ENCODE results near the gene CRP.
"Not testable (repeated sequence)": the region's sequence is repeated elsewhere in the genome, so short reads cannot be mapped to it uniquely, and the experiment has no call there.

Gene CRP

GRCh38 chr1:159714529-159714928 lies at the start of gene CRP:
TSS of gene CRP (minus strand) at chr1:159714589. CDS start at chr1:159714485, 104 bp downstream.
- DNase-seq: no peak

GRCh38 chr1:159763686-159764085 lies 49.3 kb upstream of the CRP start:
- DNase-seq: no peak

- no peak for DNase-seq
Observed at GRCh38 chr1:159756397-159756796, 42.0 kb upstream of the CRP start.

GRCh38 chr1:159755451-159756007 lies 41.1 kb upstream of the CRP start:
- no peak for DNase-seq

GRCh38 chr1:159753386-159753785 lies 39.0 kb upstream of the CRP start:
- no peak for DNase-seq

- no peak for DNase-seq
Observed at GRCh38 chr1:159752135-159752580, 37.8 kb upstream of the CRP start.

- no peak for DNase-seq
Observed at GRCh38 chr1:159751031-159751430, 36.6 kb upstream of the CRP start.

- no peak for DNase-seq
Observed at GRCh38 chr1:159750621-159751020, 36.2 kb upstream of the CRP start.

GRCh38 chr1:159749630-159750029 lies 35.2 kb upstream of the CRP start:
- no peak for DNase-seq

GRCh38 chr1:159748370-159748769 lies 34.0 kb upstream of the CRP start:
- DNase-seq: no peak

GRCh38 chr1:159746666-159747065 lies 32.3 kb upstream of the CRP start:
- no peak for DNase-seq

GRCh38 chr1:159743651-159744410 lies 29.4 kb upstream of the CRP start:
- no peak for DNase-seq

GRCh38 chr1:159737238-159737916 lies 23.0 kb upstream of the CRP start:
- DNase-seq: no peak

GRCh38 chr1:159723188-159723587 lies 8.8 kb upstream of the CRP start:
- DNase-seq: not testable (repeated sequence)

GRCh38 chr1:159719990-159720389 lies 5.6 kb upstream of the CRP start:
- no peak for DNase-seq

GRCh38 chr1:159715855-159716254 lies 1.5 kb upstream of the CRP start:
- no peak for DNase-seq

GRCh38 chr1:159712080-159712479 lies 2.3 kb downstream of the CRP start:
- no peak for DNase-seq

GRCh38 chr1:159707472-159708260 lies 6.7 kb downstream of the CRP start:
- DNase-seq: no peak

GRCh38 chr1:159705904-159706256 lies 8.5 kb downstream of the CRP start:
- DNase-seq: no peak

GRCh38 chr1:159705251-159705903 lies 9.0 kb downstream of the CRP start:
- DNase-seq: no peak

GRCh38 chr1:159704481-159704880 lies 9.9 kb downstream of the CRP start:
- DNase-seq: no peak

GRCh38 chr1:159700312-159700711 lies 14.1 kb downstream of the CRP start:
- no peak for DNase-seq

- DNase-seq: no peak
Observed at GRCh38 chr1:159699653-159700052, 14.7 kb downstream of the CRP start.
